GM19468 (cell line): Measurements from ENCODE around the gene VSIG10.
A peak's percentile ranks its signal among the peaks of the same experiment; 100 is the strongest.

ENCODE experiments used
- ATAC-seq: cut with Tn5 transposase; IDR thresholded peaks from one replicate; pipeline ENCODE4 v1.9.1; 2021; ENCODE audit warnings: mild to moderate bottlenecking, moderate library complexity, moderate number of reproducible peaks; ENCODE audit not compliant: unreplicated experiment; ENCODE audit errors: extremely low read depth

The VSIG10 gene

DNA sequence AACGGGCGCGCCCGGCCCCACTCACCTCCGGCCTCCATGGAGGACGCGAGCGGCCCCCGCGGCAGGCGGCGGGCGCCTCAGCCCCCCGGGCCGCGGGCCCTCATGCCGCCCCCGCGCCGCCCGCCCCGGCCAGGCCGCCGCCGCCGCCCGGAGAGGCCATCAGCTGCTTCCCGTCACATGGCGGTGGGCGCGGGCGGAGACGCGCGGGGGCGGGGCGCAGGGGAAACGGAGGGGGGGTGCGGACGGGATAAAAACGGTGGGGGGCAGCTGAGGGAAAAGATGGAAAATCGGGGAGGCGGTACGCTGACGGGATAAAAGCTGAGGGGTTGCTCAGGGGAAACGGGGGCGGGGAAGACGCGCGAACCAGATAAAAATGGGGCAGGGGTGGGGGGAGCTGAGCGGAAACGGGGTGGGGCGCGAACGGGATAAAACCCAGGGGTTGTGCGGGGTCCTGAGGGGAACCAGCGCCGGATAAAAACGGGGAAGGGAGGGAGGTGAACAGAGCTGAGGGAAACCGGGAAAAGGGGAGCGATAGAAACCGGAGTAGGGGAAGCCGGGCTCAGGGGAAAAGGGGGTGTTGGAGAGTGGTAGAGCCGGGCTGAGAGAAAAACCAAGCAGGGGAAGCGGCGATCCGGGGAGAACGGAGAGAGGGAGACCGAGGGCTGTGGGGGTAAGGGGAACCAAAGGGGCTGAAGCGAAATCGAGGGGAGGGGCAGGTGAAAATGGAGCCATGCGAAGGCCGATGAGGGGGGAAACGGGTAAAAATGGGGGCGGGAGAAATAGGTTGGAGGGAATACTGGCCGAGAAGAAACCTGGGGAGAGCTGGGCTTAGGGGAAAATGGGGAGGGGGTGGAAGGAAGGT lies 42.6 kb downstream of the VSIG10 start, which contains the start of gene WSB2:
WSB2 (minus strand) TSS at position 169 of the 862 bp plus-strand sequence; CDS start at position 38, 131 bp downstream.
- ATAC-seq: no peak

GRCh38 chr12:118060301-118061010 lies 43.4 kb downstream of the VSIG10 start:
- no peak for ATAC-seq

- no peak for ATAC-seq
Observed at GRCh38 chr12:118059341-118060191, 44.2 kb downstream of the VSIG10 start.

DNA sequence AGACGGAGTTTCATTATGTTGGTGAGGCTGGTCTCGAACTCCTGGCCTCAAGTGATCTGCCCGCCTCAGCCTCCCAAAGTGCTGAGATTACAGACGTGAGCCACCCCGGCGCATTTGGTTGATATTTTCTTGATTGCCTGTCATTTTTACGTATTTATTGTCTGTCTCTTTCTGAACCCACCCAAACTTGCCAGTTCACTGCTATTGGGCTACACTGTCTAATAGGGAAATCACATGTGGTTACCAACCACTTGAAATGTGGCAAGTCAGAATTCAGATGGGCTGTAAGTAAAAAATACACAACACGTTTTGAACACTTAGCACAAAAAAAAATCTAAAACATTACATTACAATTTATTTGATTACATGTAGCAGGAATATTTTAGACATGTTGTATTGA lies 44.9 kb downstream of the VSIG10 start:
- ATAC-seq: no peak

- ATAC-seq: no peak
Observed at GRCh38 chr12:118058227-118058626, 45.6 kb downstream of the VSIG10 start.

- no peak for ATAC-seq
Observed at GRCh38 chr12:118055865-118056773, 47.7 kb downstream of the VSIG10 start.

- peak; percentile 69 for ATAC-seq
Observed at GRCh38 chr12:118055144-118055557, 48.7 kb downstream of the VSIG10 start.

GRCh38 chr12:118053071-118053985 lies 50.5 kb downstream of the VSIG10 start:
- no peak for ATAC-seq

GRCh38 chr12:118052324-118053070 lies 51.3 kb downstream of the VSIG10 start:
- ATAC-seq: no peak

- ATAC-seq: no peak
Observed at GRCh38 chr12:118050972-118051910, 52.6 kb downstream of the VSIG10 start.

- no peak for ATAC-seq
Observed at GRCh38 chr12:118046430-118046829, 57.4 kb downstream of the VSIG10 start.

DNA sequence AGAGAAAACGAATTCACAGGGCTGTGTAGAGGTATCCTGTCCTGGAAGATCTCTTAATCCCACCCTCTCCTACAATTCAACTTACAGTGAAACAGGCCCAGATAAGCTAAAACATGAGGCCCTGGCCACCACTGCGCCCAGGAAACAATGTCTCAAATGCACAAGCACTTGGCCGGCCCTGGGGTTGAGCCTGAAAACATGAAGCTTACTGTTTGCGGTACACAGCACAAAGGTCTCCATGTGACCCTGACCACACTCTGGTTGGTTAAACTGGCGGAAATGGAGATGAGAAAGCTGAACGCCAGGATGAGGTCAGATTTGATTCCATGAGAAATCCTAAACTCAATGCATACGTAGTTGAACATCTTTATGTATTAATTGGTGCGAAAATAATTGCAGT lies 59.2 kb downstream of the VSIG10 start:
- ATAC-seq: no peak

GRCh38 chr12:118044075-118044474 lies 59.7 kb downstream of the VSIG10 start:
- ATAC-seq: no peak

- ATAC-seq: no peak
Observed at GRCh38 chr12:118042091-118042490, 61.7 kb downstream of the VSIG10 start.

DNA sequence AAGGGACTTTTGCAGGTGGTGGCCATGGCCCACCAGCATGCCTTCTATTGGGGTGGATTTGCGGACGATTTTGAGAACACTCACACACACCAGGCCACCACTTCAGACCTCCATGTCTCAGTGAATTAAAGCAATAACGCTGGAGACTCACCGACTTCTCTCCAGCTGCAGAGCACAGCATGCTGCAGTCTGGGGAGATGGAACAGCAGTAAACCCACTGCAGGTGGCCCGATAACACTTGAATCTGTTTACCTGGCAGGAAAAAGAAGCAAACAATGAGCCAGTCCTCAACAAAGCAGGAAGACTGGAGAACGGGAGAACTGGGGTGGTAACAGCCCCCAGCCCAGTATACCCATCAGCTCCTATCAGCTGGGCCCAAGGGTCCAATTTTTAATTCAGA lies 65.7 kb downstream of the VSIG10 start:
- no peak for ATAC-seq

GRCh38 chr12:118036672-118037411 lies 67.0 kb downstream of the VSIG10 start:
- ATAC-seq: no peak
